ENCODE measurements around the gene SNX19. TPM values are rescaled to one million over a fixed set of nuclear protein-coding genes. Genes with fewer than 3 reads are reported as not detected.

SNX19 gene
- polyA plus RNA-seq, 1 donor from 2014 or later = 20.8 TPM

DNA sequence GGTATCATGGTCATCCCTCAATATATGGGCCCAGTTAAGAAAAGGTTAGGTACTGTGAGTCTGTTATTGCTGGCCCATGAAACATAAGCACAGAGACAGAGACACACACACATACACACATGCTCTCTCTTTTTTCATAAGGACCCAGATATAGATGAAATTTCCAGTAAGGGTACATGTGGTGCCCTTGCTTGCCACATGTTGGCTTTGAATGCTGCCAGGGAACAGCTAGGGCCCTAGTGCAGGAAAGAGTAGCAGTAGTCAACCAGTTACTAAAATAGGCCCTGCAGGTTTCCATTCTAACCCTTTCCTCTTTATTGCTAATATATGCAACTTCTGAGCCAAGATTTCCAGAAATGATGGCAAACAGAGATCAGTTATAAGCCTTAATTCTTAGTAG, 9.1 kb downstream of the SNX19 start:
- Histone ChIP-seq H3F3A (ENCODE audit: insufficient read depth, low read length, poor library complexity, severe bottlenecking) (no peaks in the 10 kb centered on the region), H3K4me3 (ENCODE audit: low read length) (no peak overlapping the region), H3K9me2 (ENCODE audit: insufficient read depth, low read length) (no peaks in the 10 kb centered on the region), H3K36me3 (ENCODE audit: insufficient read depth, low read length) (peaks cover 6% of the 10 kb centered on the region), H3K27me3 (ENCODE audit: insufficient read depth, low read depth, low read length) (no peaks in the 10 kb centered on the region), H3K4me2 (ENCODE audit: low read length) (no peak overlapping the region), H3K9me3 (ENCODE audit: low read length) (no peaks in the 10 kb centered on the region), H3K27ac (ENCODE audit: low read length) (no peak overlapping the region), H3K79me2 (replicated peaks; ENCODE audit: insufficient read depth, low read length) (peaks cover 3% of the 10 kb centered on the region), H2AFZ (ENCODE audit: low read depth, low read length) (no peak overlapping the region), H3K9ac (ENCODE audit: low read length) (no peak overlapping the region), H4K20me1 (ENCODE audit: insufficient read depth) (no peaks in the 10 kb centered on the region)
- TF ChIP-seq, protein P1, sequence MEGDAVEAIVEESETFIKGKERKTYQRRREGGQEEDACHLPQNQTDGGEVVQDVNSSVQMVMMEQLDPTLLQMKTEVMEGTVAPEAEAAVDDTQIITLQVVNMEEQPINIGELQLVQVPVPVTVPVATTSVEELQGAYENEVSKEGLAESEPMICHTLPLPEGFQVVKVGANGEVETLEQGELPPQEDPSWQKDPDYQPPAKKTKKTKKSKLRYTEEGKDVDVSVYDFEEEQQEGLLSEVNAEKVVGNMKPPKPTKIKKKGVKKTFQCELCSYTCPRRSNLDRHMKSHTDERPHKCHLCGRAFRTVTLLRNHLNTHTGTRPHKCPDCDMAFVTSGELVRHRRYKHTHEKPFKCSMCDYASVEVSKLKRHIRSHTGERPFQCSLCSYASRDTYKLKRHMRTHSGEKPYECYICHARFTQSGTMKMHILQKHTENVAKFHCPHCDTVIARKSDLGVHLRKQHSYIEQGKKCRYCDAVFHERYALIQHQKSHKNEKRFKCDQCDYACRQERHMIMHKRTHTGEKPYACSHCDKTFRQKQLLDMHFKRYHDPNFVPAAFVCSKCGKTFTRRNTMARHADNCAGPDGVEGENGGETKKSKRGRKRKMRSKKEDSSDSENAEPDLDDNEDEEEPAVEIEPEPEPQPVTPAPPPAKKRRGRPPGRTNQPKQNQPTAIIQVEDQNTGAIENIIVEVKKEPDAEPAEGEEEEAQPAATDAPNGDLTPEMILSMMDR (IDR thresholded peaks at IDR 0.05; ENCODE audit: poor library complexity, severe bottlenecking) = no peak
- TF ChIP-seq RAD21 (conservative IDR thresholded peaks at IDR 0.05) = no peak
- no peak for TF ChIP-seq EP300 (conservative IDR thresholded peaks at IDR 0.05; ENCODE audit: poor library complexity, severe bottlenecking)
- no peak for TF ChIP-seq SMC3 (conservative IDR thresholded peaks at IDR 0.05; ENCODE audit: poor library complexity)
- TF ChIP-seq, protein P2, sequence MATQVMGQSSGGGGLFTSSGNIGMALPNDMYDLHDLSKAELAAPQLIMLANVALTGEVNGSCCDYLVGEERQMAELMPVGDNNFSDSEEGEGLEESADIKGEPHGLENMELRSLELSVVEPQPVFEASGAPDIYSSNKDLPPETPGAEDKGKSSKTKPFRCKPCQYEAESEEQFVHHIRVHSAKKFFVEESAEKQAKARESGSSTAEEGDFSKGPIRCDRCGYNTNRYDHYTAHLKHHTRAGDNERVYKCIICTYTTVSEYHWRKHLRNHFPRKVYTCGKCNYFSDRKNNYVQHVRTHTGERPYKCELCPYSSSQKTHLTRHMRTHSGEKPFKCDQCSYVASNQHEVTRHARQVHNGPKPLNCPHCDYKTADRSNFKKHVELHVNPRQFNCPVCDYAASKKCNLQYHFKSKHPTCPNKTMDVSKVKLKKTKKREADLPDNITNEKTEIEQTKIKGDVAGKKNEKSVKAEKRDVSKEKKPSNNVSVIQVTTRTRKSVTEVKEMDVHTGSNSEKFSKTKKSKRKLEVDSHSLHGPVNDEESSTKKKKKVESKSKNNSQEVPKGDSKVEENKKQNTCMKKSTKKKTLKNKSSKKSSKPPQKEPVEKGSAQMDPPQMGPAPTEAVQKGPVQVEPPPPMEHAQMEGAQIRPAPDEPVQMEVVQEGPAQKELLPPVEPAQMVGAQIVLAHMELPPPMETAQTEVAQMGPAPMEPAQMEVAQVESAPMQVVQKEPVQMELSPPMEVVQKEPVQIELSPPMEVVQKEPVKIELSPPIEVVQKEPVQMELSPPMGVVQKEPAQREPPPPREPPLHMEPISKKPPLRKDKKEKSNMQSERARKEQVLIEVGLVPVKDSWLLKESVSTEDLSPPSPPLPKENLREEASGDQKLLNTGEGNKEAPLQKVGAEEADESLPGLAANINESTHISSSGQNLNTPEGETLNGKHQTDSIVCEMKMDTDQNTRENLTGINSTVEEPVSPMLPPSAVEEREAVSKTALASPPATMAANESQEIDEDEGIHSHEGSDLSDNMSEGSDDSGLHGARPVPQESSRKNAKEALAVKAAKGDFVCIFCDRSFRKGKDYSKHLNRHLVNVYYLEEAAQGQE (IDR thresholded peaks at IDR 0.05; ENCODE audit: borderline replicate concordance) = no peak
- no peak for TF ChIP-seq TAF1 (IDR thresholded peaks at IDR 0.05; ENCODE audit: low read depth)

DNA sequence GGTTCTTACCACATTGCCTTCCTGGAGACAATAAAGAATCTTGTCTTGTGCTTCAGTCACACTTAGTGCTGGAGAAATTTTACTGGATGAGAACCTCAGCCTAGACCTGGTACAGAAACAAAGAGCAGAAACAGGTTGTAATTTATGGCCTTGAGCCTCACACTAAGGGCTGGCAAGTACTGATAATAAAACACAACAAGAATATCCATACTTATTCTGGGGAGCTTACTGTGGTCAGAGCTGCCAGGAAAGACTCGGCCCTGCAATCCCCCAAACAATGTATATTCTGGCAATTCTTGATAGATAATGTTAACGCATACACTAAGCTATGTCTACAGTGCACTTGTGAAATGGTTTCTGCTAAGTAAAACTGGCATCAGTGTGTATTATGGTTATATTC, 9.7 kb downstream of the SNX19 start:
- H3K27ac ChIP-seq (ENCODE audit: low read length) = no peak overlapping the region
- H2AFZ ChIP-seq (ENCODE audit: low read depth, low read length) = no peak overlapping the region
- no peaks in the 10 kb centered on the region for H3K27me3 ChIP-seq (ENCODE audit: insufficient read depth, low read depth, low read length)
- H3K9me3 ChIP-seq (ENCODE audit: low read length) = no peaks in the 10 kb centered on the region
- H3K79me2 ChIP-seq (replicated peaks; ENCODE audit: insufficient read depth, low read length) = peaks cover 3% of the 10 kb centered on the region
- H3K36me3 ChIP-seq (ENCODE audit: insufficient read depth, low read length) = peaks cover 4% of the 10 kb centered on the region
- no peak overlapping the region for H3K4me2 ChIP-seq (ENCODE audit: low read length)
- H3K9ac ChIP-seq (ENCODE audit: low read length) = no peak overlapping the region
- no peak overlapping the region for H3K4me3 ChIP-seq (ENCODE audit: low read length)
- no peaks in the 10 kb centered on the region for H4K20me1 ChIP-seq (ENCODE audit: insufficient read depth)
- no peaks in the 10 kb centered on the region for H3F3A ChIP-seq (ENCODE audit: insufficient read depth, low read length, poor library complexity, severe bottlenecking)
- TF ChIP-seq SMC3 (conservative IDR thresholded peaks at IDR 0.05; ENCODE audit: poor library complexity) = no peak
- TF ChIP-seq, protein P1 (IDR thresholded peaks at IDR 0.05; ENCODE audit: poor library complexity, severe bottlenecking) = no peak
- TF ChIP-seq MXI1 (conservative IDR thresholded peaks at IDR 0.05; ENCODE audit: poor library complexity, severe bottlenecking) = no peak
- no peak for TF ChIP-seq POLR2AphosphoS5 (IDR thresholded peaks at IDR 0.05)
- TF ChIP-seq TAF1 (IDR thresholded peaks at IDR 0.05; ENCODE audit: low read depth) = no peak
- no peak for TF ChIP-seq RAD21 (conservative IDR thresholded peaks at IDR 0.05)
- TF ChIP-seq, protein P2 (IDR thresholded peaks at IDR 0.05; ENCODE audit: borderline replicate concordance) = no peak
- H3K9me2 ChIP-seq (ENCODE audit: insufficient read depth, low read length) = no peaks in the 10 kb centered on the region
